Neuron (in vitro differentiated cells): ENCODE data around the gene SLC34A3.

Source experiments
- H2AFZ ChIP-seq: one replicate; pipeline ENCODE4 v1.6.1; 2013; ENCODE audit warnings: low read depth, mild to moderate bottlenecking, inconsistent platforms, low read length, moderate library complexity
- H3K27me3 ChIP-seq: one replicate; pipeline ENCODE4 v1.6.1; 2013; ENCODE audit warnings: low read length; ENCODE audit not compliant: insufficient read depth
- H3K36me3 ChIP-seq: one replicate; pipeline ENCODE4 v1.6.1; 2013; ENCODE audit warnings: low read length; ENCODE audit not compliant: insufficient read depth
- H3K4me1 ChIP-seq: one replicate; pipeline ENCODE4 v1.6.1; 2013; ENCODE audit warnings: low read length; ENCODE audit not compliant: insufficient read depth
- H3K4me3 ChIP-seq: 2 replicates; pipeline ENCODE4 v1.5.1; 2013; ENCODE audit warnings: mild to moderate bottlenecking, low read length, moderate library complexity
- H3K9me3 ChIP-seq: one replicate; pipeline ENCODE4 v1.6.1; 2013; ENCODE audit warnings: low read length

SLC34A3 gene

GRCh38 chr9:137200311-137201204 is 30.1 kb upstream of the SLC34A3 start, which contains the start of gene TPRN:
TSS of gene TPRN (minus strand) at chr9:137200741. CDS start at chr9:137200711, 30 bp downstream.
- H3K4me3 ChIP-seq = peak within 1 kb of the TSS; percentile 84
- H3K9me3 ChIP-seq = no peaks in the 10 kb centered on the region
- no peak within 1 kb of the TSS for H2AFZ ChIP-seq
- no peaks in the 10 kb centered on the region for H3K36me3 ChIP-seq
- no peaks in the 10 kb centered on the region for H3K27me3 ChIP-seq
- H3K4me1 ChIP-seq = peaks cover 41% of the 10 kb centered on the region

GRCh38 chr9:137201205-137201868 is 29.4 kb upstream of the SLC34A3 start:
- Histone ChIP-seq H3K4me3 (peak overlapping the region; percentile 84), H3K27me3 (no peaks in the 10 kb centered on the region), H3K9me3 (no peaks in the 10 kb centered on the region), H3K4me1 (peaks cover 47% of the 10 kb centered on the region), H3K36me3 (no peaks in the 10 kb centered on the region), H2AFZ (no peak overlapping the region)

GRCh38 chr9:137202966-137203365 is 27.7 kb upstream of the SLC34A3 start:
- no peak overlapping the region for H3K4me3 ChIP-seq
- no peaks in the 10 kb centered on the region for H3K36me3 ChIP-seq
- no peaks in the 10 kb centered on the region for H3K27me3 ChIP-seq
- H3K4me1 ChIP-seq = peaks cover 53% of the 10 kb centered on the region
- H3K9me3 ChIP-seq = no peaks in the 10 kb centered on the region
- H2AFZ ChIP-seq = no peak overlapping the region

GRCh38 chr9:137204731-137205125 is 26.0 kb upstream of the SLC34A3 start:
- H3K27me3 ChIP-seq = no peaks in the 10 kb centered on the region
- no peaks in the 10 kb centered on the region for H3K9me3 ChIP-seq
- H3K4me1 ChIP-seq = peaks cover 39% of the 10 kb centered on the region
- peaks cover 7% of the 10 kb centered on the region for H3K36me3 ChIP-seq
- peak overlapping the region; percentile 76 for H3K4me3 ChIP-seq
- H2AFZ ChIP-seq = no peak overlapping the region

GRCh38 chr9:137205126-137206069 is 25.3 kb upstream of the SLC34A3 start, which contains the start of the genes NDOR1 and TMEM203:
TSS of gene NDOR1 (plus strand) at chr9:137205700. CDS start at chr9:137205778, 78 bp downstream.
TSS of gene TMEM203 (minus strand) at chr9:137205648. CDS start at chr9:137205414, 234 bp downstream.
- H3K36me3 ChIP-seq = peaks cover 12% of the 10 kb centered on the region
- no peaks in the 10 kb centered on the region for H3K9me3 ChIP-seq
- no peaks in the 10 kb centered on the region for H3K27me3 ChIP-seq
- H3K4me1 ChIP-seq = peaks cover 39% of the 10 kb centered on the region
- peak within 1 kb of the TSS; percentile 76 for H3K4me3 ChIP-seq
- peak within 1 kb of the TSS; percentile 49 for H2AFZ ChIP-seq

- H3K27me3 ChIP-seq = no peaks in the 10 kb centered on the region
- peak overlapping the region; percentile 76 for H3K4me3 ChIP-seq
- no peak overlapping the region for H2AFZ ChIP-seq
- H3K4me1 ChIP-seq = peaks cover 32% of the 10 kb centered on the region
- no peaks in the 10 kb centered on the region for H3K9me3 ChIP-seq
- H3K36me3 ChIP-seq = peaks cover 12% of the 10 kb centered on the region
These were observed 24.1 kb upstream of the SLC34A3 start for GRCh38 chr9:137206602-137207001.

GRCh38 chr9:137211532-137211931 is 19.2 kb upstream of the SLC34A3 start:
- peaks cover 37% of the 10 kb centered on the region for H3K36me3 ChIP-seq

GRCh38 chr9:137212520-137212919 is 18.2 kb upstream of the SLC34A3 start:
- Histone ChIP-seq H3K27me3 (no peaks in the 10 kb centered on the region), H3K4me3 (no peak overlapping the region), H3K9me3 (no peaks in the 10 kb centered on the region), H2AFZ (no peak overlapping the region), H3K36me3 (peaks cover 41% of the 10 kb centered on the region), H3K4me1 (no peaks in the 10 kb centered on the region)

More at GRCh38 chr9:137211532-137211931, 19.2 kb upstream of the SLC34A3 start:
- peaks cover 5% of the 10 kb centered on the region for H3K4me1 ChIP-seq
- H3K4me3 ChIP-seq = no peak overlapping the region
- no peak overlapping the region for H2AFZ ChIP-seq
- no peaks in the 10 kb centered on the region for H3K27me3 ChIP-seq
- H3K9me3 ChIP-seq = no peaks in the 10 kb centered on the region

GRCh38 chr9:137213160-137214060 is 17.3 kb upstream of the SLC34A3 start:
- no peaks in the 10 kb centered on the region for H3K27me3 ChIP-seq
- peaks cover 41% of the 10 kb centered on the region for H3K36me3 ChIP-seq
- no peak overlapping the region for H3K4me3 ChIP-seq

GRCh38 chr9:137214620-137215019 is 16.1 kb upstream of the SLC34A3 start:
- H3K4me1 ChIP-seq = no peaks in the 10 kb centered on the region
- H3K36me3 ChIP-seq = peaks cover 34% of the 10 kb centered on the region
- H3K9me3 ChIP-seq = no peaks in the 10 kb centered on the region
- H2AFZ ChIP-seq = no peak overlapping the region
- no peaks in the 10 kb centered on the region for H3K27me3 ChIP-seq
- no peak overlapping the region for H3K4me3 ChIP-seq

More at GRCh38 chr9:137213160-137214060, 17.3 kb upstream of the SLC34A3 start:
- Histone ChIP-seq H3K9me3 (no peaks in the 10 kb centered on the region), H3K4me1 (no peaks in the 10 kb centered on the region), H2AFZ (no peak overlapping the region)

- Histone ChIP-seq H2AFZ (no peak overlapping the region), H3K27me3 (no peaks in the 10 kb centered on the region), H3K4me3 (no peak overlapping the region), H3K9me3 (no peaks in the 10 kb centered on the region), H3K36me3 (peaks cover 29% of the 10 kb centered on the region), H3K4me1 (no peaks in the 10 kb centered on the region)
These were observed 15.3 kb upstream of the SLC34A3 start for GRCh38 chr9:137215196-137215986.
